NCI-H1694 (cell line): Measurements from ENCODE around the gene BTBD6.
"Not testable (repeated sequence)": the region's sequence is repeated elsewhere in the genome, so short reads cannot be mapped to it uniquely, and the experiment has no call there.

Source experiments
- DNase-seq: peaks from one replicate; lab custom pipeline; 2025; lab: John Stamatoyannopoulos, UW

BTBD6 gene

GRCh38 chr14:105294142-105294597 is 45.8 kb downstream of the BTBD6 start:
- peak; percentile 76 for DNase-seq

GRCh38 chr14:105297311-105297710 is 49.0 kb downstream of the BTBD6 start:
- DNase-seq = not testable (repeated sequence)

GRCh38 chr14:105299654-105300541 is 51.6 kb downstream of the BTBD6 start:
- peak; percentile 21 for DNase-seq
